NCI-H226 (cell line): ENCODE results near the gene WDFY1.
A peak's percentile ranks its signal among the peaks of the same experiment; 100 is the strongest.

Source experiments
- DNase-seq: peaks from one replicate; pipeline ENCODE4 v3.0.0-alpha.2; 2015

WDFY1 gene

DNA sequence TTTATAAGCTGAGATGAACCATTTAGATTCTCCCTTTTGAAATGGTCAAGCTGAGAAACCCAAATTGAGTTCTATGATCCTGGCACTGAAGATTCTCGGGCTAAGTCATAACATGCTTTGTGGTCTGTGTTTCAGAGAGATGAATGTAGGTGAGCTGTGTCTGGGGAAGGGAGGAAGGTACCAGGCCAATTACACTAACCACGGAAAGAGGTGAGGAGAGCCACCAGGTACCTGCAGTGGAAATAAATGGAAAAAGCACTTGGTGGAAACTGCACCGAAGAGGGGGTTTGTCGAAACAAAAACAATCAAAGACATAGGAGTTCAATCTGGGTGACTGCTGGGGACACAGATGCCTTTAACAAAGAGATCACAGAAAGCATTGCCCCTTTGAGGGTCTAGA, 11.2 kb upstream of the WDFY1 start:
- no peak for DNase-seq

DNA sequence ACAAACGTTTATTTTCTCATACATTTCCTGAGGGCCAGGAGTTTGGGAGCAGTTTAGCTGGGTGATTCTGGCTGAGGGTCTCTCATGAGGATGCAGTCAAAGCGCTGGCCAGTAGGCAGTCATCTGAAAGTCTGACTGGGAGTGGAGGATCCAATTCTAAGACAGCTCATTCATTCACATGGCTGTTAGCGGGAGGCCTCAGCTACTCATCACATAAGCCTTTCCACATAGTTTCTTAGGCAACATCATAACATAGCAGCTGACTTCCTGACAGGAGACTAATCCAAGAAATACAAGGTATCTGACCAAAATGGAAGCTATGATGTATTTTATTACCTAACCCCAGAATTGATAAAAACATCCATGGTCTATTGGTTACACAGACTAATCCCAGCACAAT, 9.3 kb upstream of the WDFY1 start:
- peak; percentile 86 for DNase-seq

DNA sequence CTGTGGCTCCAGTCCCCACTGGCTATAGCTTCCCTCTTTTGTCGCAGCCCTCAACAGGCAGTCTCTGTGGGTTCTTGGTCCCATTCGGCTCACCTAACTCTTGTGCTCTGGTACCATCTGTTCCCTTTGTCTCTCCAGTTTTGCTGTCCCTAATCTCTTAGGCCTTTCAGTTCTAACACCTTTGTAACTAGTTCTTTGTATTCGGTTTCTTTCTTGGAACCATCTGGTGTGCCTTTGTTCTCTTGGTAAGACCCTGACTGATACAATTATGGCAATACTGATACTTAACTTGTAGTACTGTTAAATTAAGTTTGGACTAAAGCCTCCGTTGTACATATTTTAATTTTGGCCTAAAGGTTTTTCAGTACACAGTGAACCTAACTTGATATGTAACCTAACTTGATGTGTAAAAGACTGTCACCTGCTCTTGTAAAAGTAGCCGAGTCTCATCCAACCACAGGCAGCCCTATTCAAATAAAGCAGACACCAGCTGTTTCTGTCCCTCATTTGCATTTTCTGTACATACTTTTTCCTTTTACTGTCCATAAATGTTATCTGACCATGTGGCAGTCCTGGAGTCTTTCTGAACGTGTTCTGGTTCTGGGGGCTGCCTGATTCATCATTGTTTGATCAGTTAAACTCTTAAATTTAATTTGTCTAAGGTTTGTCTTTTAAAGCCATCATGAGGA, 7.3 kb upstream of the WDFY1 start:
- DNase-seq, result no peak

DNA sequence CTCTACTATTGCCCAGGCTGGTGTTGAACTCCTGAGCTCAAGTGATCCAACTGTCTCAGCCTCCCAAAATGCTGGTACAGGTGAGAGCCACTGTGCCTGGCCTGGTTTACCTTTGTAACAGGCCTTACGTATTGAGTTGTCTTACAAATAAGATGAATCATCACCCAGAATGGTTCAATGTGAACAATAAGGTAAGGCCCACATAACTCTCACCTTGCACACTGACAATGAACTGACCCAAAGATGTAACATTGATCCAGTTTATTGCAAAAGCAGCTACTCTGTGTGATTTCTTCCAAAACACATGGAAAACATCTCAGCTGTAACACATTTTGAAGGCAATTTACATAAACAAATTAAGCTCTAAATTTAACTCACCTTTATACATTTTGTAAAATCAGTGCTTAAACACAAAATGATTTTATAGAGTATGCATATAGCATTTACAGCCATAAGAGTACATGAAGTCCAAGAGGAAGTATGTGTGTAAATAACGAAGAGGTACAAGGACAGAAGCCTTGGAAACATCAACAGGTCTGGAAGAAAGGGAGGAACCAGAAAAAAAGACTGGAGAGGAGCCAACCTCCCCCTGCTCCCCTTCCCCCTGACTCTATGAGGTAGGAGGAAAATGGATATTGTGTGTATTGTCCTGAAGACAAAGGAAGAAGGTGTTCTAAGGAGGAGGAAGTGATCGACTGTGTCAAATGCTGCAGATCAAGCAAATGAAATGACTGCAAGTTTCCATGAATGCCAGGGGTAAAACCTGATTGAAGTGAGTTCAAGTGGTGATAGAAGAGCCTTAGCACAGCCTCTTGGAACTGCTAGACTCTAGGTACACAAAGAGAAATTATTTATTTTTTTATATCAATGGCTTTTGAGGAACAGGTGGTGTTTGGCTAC, 5.6 kb upstream of the WDFY1 start:
- no peak for DNase-seq

DNA sequence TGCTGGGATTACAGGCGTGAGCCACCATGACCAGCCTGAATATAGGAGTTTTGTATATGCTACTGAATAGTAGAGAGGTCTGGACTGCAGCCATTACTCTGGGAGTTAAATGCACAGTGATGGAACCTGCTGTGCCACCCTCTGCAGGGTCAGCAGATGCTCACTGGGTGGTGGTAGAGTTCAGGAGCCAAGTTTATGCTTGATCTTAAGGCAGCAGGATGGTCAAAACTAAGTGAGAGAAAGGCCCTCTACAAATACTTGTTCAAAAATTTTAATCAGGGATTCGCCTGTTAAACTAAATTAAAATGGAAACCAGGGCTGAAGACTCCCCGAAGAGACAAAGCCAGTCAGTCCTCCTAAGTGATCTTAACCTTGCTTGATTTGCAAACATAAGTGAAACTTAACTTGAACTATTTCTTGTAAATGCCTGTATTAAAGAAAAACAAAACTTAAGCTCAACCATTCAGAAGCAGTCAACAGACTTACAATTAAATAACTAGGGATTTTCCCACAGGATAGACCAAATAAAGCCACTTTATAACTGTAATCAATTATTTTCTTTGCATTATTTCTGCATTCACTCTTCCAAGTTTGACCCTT, 4.2 kb upstream of the WDFY1 start:
- DNase-seq, result no peak

DNA sequence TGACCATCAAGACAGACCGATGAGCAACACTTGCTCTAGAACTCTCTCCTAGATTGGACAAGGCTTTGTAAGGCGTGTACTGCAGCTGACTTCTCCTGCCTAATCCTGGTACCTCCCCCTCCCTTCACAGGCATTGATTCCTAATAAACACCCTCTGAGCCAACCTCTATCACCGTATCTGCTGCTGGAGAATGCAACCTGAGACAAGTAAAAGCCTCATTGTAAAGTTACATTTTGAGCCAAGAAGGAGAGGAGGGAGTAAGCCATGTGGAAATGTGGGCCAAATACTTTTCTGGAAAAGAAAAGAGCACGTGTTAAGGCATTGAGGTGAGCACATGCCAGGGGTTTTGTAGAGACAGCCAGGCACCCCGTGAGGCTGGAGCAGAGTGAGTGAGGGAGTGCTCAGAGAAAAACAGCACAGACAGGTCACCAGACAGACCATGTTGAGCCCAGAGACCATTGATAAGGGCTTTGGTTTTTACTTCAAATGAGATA, 2.6 kb upstream of the WDFY1 start:
- DNase-seq, result no peak

DNA sequence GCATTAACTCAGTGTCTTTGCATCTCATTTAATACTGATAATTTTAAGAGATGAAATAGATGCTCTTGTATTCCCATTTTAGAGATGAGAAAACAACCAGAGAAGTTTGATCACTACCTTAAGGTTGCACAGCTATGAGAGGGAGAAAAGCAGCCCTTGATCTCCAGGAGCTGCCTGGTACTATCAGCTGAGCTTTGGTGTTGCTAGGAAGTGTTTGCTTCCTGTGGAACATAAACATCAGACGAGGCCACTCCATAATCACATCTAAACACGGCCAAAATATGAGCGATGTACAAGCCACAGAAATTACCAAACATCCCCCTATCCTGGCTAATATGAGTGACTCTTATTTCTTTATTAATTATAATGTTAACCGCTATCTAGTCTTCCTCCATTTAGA, 620 bp upstream of the WDFY1 start:
- DNase-seq, result no peak

DNA sequence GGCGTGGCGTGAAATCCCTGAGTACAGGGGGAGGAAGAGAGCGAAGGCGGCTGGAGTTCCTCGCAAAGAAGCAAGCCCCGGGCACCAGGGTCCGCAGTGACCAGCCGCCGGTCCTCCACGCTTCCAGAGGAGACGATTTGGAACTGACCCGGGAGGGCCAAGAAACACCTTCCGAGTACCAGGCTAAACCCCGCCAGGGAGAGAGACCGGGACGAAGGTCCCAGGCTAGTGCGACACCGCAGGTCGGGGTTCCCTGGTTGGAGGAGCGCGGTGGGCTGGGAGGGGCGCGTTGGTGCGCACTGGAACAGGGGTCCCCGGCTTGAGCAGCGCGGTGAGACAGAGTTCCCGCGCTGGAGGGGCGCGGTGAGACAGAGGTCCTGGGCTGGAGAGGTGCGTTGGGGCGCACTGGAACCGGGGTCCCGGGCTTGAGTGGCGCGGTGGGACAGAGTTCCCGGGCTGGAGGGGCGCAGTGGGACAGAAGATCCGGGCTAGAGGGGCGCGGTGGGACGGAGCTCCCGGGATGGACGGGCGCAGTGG, 901 bp downstream of the WDFY1 start:
- DNase-seq, result peak; percentile 9

DNA sequence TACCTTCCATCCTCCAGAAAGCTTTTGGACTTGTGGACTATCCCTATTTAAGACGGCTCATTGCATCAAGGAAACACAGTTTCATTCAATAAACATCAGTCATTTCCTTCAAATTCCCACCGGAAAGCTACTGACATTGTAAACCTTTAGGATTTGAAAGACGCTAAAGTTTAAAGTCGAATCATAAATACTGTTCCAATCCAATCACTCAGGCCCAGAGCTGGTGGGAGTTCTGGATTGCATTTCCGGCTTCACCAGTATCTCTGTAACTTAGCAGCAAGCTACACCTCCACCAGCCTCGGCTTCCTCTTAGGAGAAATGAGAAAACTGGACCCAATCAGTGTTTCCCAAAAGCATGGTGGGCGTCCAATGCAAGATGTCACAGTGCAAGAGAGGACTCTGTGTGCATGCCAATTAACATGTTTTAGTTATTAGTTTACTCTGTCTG, 1.6 kb downstream of the WDFY1 start:
- peak; percentile 86 for DNase-seq

DNA sequence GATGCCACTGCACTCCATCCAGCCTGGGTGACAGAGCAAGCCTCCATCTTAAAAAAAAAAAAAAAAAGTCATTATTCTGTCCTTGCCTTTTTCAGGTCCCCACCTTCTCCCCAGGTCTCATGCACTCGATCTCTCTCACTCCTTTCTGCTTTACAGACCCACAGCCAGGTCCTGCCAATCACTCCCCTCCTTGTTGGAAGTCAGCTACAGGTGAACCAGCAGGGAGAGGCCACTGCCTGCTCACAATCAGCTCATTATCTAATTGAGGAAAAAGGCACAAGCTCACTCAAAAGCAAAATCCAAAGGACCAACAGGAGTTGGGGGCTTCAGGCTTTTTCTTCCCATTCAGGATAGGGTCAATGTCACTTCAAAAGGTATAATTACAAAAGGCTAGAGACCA, 2.0 kb downstream of the WDFY1 start:
- no peak for DNase-seq

DNA sequence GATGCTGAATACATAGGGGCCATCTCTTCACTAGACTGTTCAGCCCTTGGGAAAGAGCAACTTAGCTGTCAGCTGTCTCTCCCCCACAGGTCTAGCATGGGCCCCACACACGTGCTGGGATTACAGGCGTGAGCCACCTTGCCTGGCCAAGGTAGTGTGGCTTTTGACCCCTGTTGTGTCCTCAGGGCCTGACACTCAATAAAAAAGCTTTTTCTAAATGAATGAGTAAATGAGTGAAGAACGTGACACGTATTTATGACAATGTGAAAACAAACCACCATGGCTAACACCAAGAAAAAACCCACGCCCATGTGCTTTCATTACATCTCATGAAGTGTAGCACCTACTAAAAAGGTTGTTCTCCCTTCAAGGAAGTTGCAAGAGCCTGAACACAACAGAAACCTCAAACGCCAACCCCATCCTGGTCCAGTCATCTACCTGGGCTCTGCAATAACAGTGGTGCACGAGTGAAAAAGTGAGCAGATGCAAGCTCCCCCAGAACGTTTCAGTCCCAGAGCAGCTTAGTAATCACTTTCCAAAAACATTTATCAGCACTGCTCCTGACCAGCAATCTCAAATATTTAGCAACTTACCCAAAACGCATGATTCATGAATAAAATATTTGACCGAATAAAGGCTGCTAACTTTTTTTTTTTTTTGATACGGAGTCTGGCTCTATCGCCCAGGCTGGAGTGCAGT, 3.4 kb downstream of the WDFY1 start:
- peak; percentile 96 for DNase-seq

DNA sequence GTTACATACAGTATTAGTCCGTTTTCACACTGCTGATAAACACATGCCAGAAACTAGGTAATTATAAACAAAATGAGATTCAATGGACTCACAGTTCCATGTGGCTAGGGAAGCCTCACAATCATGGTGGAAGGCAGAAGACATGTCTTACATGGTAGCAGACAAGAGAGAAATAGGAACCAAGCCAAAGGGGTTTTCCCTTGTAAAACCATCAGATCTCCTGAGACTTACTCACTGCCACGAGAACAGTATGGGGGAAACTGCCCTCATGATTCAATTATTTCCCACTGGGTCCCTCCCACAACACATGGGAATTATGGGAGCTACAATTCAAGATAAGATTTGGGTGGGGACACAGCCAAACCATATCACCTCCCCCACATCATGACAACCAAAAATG, 5.7 kb downstream of the WDFY1 start:
- peak; percentile 57 for DNase-seq

DNA sequence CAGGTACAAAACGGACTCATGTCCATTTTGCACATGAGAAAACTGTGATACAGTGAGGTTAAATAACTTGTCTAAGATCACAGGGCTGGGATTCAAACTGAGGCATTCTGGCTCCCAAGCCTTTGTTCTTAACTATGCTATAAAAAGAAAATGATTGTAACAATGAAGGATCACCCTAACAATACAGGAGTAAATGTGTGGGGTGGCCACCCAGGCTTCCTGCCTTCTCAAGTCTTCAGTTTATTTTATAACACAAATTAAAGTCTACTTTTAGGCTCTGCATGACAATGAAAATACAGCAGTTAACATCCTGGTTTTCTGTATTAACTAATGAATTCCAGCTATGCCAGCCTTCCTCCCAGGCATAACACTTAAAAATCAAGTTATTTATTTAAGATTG, 7.6 kb downstream of the WDFY1 start:
- no peak for DNase-seq

DNA sequence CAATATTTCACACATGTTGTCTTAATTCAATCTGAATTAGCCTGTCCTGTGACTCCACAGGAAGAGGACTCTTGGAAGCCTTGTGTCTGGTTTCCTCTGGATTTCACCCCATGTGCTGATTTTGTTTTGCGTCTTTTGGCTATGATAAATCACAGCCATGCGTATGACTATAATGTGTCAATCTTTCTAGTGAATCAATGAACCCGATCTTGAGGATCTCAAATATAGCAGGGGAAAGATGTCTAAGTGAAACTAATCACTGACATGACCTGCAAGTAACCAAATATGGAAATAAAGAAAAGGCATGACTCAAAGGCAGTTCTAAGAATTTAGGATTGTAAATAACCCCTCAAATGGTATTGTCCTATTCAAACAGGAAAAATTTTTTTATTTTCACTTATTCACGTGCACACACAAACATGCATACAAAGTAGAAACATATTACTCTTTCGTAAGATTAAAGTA, 8.2 kb downstream of the WDFY1 start:
- no peak for DNase-seq

DNA sequence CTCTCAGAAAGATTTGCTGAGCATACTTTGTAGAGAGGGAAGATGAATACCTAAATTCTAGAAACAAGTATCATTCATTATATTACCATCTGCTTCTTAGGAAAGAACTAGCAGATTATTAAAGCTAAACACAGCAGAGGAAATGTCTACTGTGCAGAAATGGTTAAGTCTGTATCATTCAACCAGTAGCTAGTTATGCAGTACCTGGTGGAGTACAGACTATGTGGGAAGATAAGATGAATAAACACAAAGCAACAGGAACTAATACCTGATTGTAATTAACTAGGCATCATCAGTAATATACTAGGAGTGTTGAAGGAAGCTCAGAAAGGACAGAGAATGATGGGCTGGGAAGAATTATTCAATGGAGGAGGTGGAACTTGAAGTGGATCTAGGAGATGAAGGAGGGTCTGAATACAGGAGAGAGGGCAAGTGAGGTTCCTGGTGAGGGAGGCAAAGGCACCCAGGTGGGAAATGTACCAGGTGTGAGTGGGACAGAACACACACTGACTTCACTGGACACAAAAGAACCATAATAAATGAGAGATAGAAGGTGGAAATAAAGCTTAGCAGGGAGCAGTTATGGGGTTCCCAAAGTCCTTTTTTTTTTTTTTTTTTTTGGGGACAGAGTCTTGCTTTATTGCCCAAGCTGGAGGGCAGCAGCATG, 9.5 kb downstream of the WDFY1 start:
- DNase-seq, result no peak

DNA sequence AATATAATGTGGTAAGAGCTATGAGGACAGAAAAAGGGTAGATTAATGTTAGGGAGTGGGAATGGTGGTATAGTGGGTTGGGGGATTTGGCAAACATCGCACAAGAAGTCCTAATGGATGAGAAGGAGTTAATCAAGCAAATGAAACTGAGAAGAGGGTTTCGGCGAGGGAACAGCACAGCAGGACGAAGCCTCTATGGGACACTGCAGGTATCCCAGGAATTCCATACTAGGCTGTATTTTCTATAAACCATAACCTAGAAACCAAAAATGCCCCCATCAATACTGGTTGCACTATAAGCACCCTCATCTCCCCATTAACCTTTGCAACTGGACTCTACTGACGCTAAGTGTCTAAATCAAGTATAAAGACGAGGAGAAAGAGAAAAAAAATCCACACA, 10.3 kb downstream of the WDFY1 start:
- no peak for DNase-seq

DNA sequence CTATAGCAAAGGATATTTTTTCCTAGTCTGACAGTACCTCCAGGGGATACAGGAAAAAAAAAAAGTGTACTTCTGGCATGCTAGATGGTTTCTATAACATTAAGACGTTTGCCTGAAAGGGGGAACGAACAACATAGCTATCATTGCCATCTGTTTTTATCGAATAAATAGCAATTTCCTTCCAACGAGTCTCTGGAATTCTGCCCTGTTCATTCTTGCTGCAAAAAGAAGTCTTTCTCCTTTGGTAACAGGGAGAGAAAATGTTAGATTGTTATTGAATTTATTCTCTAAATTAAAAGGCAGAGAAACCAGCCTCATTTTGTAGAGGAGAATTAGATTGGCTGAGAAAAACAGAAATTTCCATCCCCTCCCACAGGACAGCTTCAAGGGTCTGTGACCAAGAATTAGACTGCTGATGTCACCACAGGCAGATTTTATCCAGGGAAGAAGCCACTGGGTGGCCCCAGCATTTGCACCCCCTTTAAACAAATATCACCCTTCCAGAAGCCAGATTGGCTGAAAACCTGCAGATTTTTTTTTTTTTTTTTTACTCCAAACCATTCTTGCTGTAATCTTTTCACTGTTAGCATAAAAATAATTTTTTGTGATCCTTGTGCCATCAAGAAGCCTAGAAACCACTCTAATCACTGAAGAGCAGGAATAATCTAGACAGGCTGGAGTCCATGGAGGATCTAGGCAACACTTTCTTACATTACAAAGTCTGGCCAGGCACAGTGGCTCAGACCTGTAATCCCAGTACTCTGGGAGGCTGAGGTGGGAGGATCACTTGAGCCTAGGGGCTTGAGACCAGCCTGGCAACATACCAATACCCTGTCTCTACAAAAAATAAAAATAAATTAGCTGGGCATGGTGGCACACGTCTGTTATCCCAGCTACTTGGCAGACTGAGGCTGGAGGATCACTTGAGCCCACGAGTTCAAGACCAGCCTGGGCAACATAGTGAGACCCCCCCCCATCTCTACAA, 12.0 kb downstream of the WDFY1 start:
- DNase-seq, result no peak

DNA sequence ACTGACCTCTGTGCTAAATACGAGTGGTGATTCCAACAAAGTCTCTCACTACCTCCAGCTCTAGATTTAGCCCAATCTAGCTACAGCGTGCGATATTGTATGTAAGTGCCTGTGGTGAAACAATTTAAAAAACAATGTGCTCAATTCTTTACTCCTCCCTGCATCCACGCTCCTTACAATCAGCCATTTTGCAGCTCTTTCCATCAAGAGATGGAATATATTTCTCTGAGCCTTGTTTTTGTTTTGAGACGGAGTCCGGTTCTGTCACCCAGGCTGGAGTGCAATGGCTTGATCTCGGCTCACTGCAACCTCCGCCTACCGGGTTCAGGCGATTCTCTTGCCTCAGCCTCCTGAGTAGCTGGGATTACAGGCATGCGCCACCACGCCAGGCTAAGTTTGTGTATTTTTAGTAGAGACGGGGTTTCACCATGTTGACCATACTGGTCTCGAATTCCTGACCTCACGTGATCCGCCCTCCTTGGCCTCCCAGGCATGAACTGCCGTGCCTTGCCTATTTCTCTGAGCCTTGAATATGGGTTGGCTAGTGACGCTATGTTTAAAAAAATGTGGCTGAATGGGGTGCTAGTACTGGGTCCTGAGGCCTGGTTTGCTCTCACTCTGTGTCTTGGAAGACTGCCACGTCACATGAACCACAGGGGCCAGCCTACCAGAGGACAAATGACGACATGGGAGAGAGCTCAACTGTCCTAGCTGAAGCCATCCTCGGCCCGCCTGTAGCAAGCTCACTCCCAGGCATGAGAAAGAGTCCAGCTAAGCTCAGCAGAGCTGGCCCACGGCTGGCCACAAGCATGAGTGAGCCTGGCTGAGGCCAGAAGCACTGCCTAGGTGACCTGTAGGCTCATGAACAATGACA, 14.8 kb downstream of the WDFY1 start:
- DNase-seq, result no peak

DNA sequence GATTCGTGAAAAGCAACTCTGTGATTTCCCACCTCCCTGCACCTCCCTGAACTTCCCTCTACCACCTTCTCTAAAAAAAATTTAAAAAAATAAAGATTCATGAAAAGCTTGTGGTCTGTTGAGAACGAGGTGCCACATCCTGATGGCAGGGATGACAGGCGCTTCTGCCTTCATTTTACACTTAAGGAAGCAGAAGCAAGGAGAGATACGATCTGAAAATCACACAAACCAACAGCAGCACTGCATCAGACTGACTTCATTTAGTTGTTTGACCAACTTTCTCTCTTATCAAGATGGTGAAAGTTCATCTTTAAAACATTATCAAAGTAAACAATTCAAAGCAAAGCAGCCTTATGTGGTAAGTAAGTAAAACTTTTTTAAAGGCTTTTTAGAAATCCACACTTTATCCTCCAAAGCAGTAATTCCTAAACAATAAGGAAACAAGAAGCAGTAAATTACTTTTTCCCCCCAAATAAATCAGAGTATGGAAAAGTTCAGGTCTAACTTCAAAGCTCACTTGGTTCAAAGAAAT, 15.5 kb downstream of the WDFY1 start:
- no peak for DNase-seq
